Measurements from ENCODE around the gene GALK1.

- TF ChIP-seq CTCF (IDR thresholded peaks at IDR 0.05): no peak
- TF ChIP-seq RAD21 (conservative IDR thresholded peaks at IDR 0.05 in 1 of 2, IDR thresholded peaks at IDR 0.05 in 1 of 2): no peak
- TF ChIP-seq CEBPB (IDR thresholded peaks at IDR 0.05): no peak
Observed at GRCh38 chr17:75729351-75729750, 35.6 kb downstream of the GALK1 start.
